PFSK-1 (cell line): ENCODE measurements around the gene RAD54L2.

Experiments
- POLR2AphosphoS5 ChIP-seq: IDR thresholded peaks from 2 replicates; pipeline ENCODE4 v1.6.1; 2012; ENCODE audit warnings: low read depth, mild to moderate bottlenecking, control low read depth, low read length, moderate library complexity
- REST ChIP-seq, 2 experiments: IDR thresholded peaks; 2 replicates each; pipeline versions ENCODE4 v1.6.1 to v1.8.0; 2011 to 2012; ENCODE audit warnings: low read depth in 2 of 2, low read length in 2 of 2, control low read depth in 1 of 2, inconsistent platforms in 1 of 2, mild to moderate bottlenecking in 1 of 2, moderate library complexity in 1 of 2; ENCODE audit not compliant: insufficient read depth in 1 of 2
- SIN3A ChIP-seq: IDR thresholded peaks from 2 replicates; pipeline ENCODE4 v1.6.1; 2012; ENCODE audit warnings: mild to moderate bottlenecking, low read length, moderate library complexity, borderline replicate concordance; ENCODE audit not compliant: insufficient read depth

DNA sequence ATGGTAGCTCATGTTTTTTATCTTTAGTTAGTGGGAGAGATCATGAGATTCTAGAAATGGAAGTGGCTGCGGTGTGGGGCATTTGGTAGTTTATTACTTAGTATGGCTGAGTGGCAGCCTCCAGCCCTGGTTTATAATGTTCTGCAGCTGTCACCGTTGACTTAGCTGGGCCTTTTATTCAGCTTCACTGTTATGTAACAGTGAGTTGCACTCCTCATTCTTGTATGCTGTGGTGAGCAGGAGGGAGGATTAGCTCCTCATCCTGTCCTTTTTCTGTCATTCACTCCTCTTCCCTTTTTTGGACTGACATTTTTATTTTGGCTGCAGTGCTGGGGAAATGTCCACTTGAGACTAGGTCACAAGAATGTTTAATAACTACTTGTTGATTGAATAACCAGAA is 29.5 kb downstream of the RAD54L2 start:
- TF ChIP-seq POLR2AphosphoS5: no peak
- no peak for TF ChIP-seq SIN3A
- no peak for TF ChIP-seq REST (IDR thresholded peaks at IDR 0.05; ENCODE audit: insufficient read depth in 1 of 2, low read depth in 2 of 2, low read length in 2 of 2)
